Body of pancreas (tissue), 4 donors: ENCODE measurements around the gene RGP1. TPM values are rescaled to one million over a fixed set of nuclear protein-coding genes. Genes with fewer than 3 reads are reported as not detected.

ENCODE experiments used
- ATAC-seq: fragments of 150-250 bp; one replicate; pipeline ENCODE4 v1.9.1; 2016
- DNase-seq, 4 donors: peaks; one replicate each; pipeline ENCODE4 v3.0.0-alpha.2; 2019
- H3K27ac ChIP-seq, 4 donors: fragments of 200-600 bp; sonication (generic); 1 replicate in 3 of 4; 2 replicates in 1 of 4; pipeline versions ENCODE4 v1.5.1 to v1.6.1; 2016 to 2019; ENCODE audit warnings: mild to moderate bottlenecking in 1 of 4, mixed read lengths in 1 of 4, moderate library complexity in 1 of 4
- H3K27me3 ChIP-seq, 2 donors: fragments of 200-600 bp; sonication (generic); one replicate each; pipeline ENCODE4 v1.6.0; 2016; ENCODE audit warnings: mild to moderate bottlenecking in 1 of 2
- H3K36me3 ChIP-seq, 2 donors: fragments of 200-600 bp; sonication (generic); replicated peaks in 1 of 2; 2 replicates each; pipeline ENCODE4 v1.5.1; 2016; ENCODE audit warnings: low read depth in 2 of 2; ENCODE audit not compliant: insufficient read depth in 1 of 2
- H3K4me1 ChIP-seq: fragments of 200-600 bp; sonication (generic); one replicate; pipeline ENCODE4 v1.6.0; 2016
- H3K4me3 ChIP-seq, 2 donors: fragments of 200-600 bp; sonication (generic); 1 replicate in 1 of 2; 2 replicates in 1 of 2; pipeline ENCODE4 v1.5.1; 2016 to 2019
- H3K9me3 ChIP-seq, 3 donors: fragments of 200-600 bp; sonication (generic); 1 replicate in 2 of 3; 2 replicates in 1 of 3; pipeline ENCODE4 v1.5.1; 2016
- CTCF ChIP-seq, 7 experiments: fragments of 450-650 bp in 4 of 7; fragments of 200-600 bp in 3 of 7; sonication (generic) in 3 of 7; IDR thresholded peaks; one replicate each; pipeline ENCODE4 v1.5.1; 2016 to 2019; ENCODE audit warnings: antibody characterized with exemption in 7 of 7
- POLR2A ChIP-seq, 3 donors: fragments of 450-650 bp; IDR thresholded peaks; one replicate each; pipeline ENCODE4 v1.6.1; 2016; ENCODE audit warnings: antibody characterized with exemption in 3 of 3, mild to moderate bottlenecking in 2 of 3
- WGBS, 2 donors: methylation state at CpG; one replicate each; pipeline ENCODE4 v1.1.5; 2017; 5-methylcytosine and 5-hydroxymethylcytosine counted together
- intact Hi-C: fragments of 100-400 bp; cut with DNase I; formaldehyde crosslinking; loops from one replicate; pipeline ENCODE4 v1.15.1; 2023
- total RNA-seq, 2 donors: library from RNA; depleted of rRNA; stranded (reverse); fragments of >200 nt; gene quantifications; one replicate each; pipeline ENCODE4 v1.1.0, GENCODE V29; 2016

The RGP1 gene
- total RNA-seq, 2 donors from 2014 or later, result 15.3 to 18.1 TPM

DNA sequence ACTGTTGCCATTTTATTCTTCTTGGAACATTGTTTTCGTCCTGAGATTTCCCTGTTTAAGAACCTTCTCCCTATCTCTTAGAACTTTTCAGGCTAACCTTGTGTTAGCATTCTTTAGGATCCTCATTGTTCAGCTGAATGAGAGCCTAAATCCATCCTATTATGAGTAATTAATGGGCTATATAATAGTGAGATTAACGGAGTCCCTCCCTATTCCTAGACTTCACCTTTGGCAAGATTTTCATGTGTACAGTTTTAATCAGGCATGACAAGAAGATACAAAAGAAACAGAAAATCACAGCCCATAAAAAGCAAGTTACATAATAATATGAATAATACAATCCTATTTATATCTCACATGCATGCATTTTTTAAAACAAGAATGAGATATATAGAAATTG, 14.1 kb downstream of the RGP1 start:
- intact Hi-C loops, result no loop called here

GRCh38 chr9:35763803-35764202, 14.7 kb downstream of the RGP1 start:
- DNase-seq (no peak), ATAC-seq (no peak)
- intact Hi-C loops, result no loop called here
- H3K36me3 ChIP-seq, result no peaks in the 10 kb centered on the region
- no peak overlapping the region for H3K4me3 ChIP-seq
- H3K9me3 ChIP-seq, result no peaks in the 10 kb centered on the region
- peaks cover 15% of the 10 kb centered on the region for H3K4me1 ChIP-seq
- no peak overlapping the region for H3K27ac ChIP-seq
- no peak for TF ChIP-seq CTCF (IDR thresholded peaks at IDR 0.05)
- TF ChIP-seq POLR2A (IDR thresholded peaks at IDR 0.05), result no peak
- 88 to 93% methylated on average over 1 of the region's 1 CpG for WGBS, 2 donors
- no peaks in the 10 kb centered on the region for H3K27me3 ChIP-seq

More for the DNA sequence above, 14.1 kb downstream of the RGP1 start:
- Histone ChIP-seq H3K4me3 (no peak overlapping the region), H3K27me3 (no peaks in the 10 kb centered on the region), H3K27ac (no peak overlapping the region), H3K9me3 (no peaks in the 10 kb centered on the region), H3K4me1 (peaks cover 19% of the 10 kb centered on the region), H3K36me3 (no peaks in the 10 kb centered on the region)
- DNase-seq (no peak), ATAC-seq (no peak)
- TF ChIP-seq POLR2A (IDR thresholded peaks at IDR 0.05) (no peak), CTCF (IDR thresholded peaks at IDR 0.05) (no peak)
- 71 to 89% methylated on average over 2 of the region's 2 CpGs for WGBS, 2 donors

DNA sequence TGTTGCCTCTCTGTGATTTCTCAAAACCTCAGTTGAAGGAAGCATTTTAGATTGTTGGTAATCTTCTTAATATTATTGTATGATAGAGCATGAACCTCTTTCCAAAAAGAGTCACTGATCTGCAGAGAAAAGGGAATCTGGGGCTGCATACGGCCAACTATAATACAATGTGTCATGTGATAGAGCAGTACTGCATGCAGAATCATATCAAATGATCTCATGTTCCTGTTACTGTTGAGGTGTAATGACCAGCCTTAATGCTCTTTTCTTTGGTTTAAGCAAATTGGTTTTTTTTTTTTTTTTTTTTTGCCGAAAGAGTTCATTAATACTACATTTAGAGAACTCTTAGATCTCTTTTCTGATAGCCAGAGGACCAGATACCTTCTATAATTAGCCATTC, 17.9 kb downstream of the RGP1 start:
- no peak overlapping the region for H3K27ac ChIP-seq
- ATAC-seq (no peak), DNase-seq (no peak)
- WGBS, 2 donors, result 81 to 83% methylated on average over 2 of the region's 2 CpGs
- TF ChIP-seq POLR2A (IDR thresholded peaks at IDR 0.05) (no peak), CTCF (IDR thresholded peaks at IDR 0.05) (no peak)
- no peaks in the 10 kb centered on the region for H3K36me3 ChIP-seq
- no peaks in the 10 kb centered on the region for H3K9me3 ChIP-seq
- H3K27me3 ChIP-seq, result no peaks in the 10 kb centered on the region
- no peak overlapping the region for H3K4me3 ChIP-seq
- H3K4me1 ChIP-seq, result peaks cover 22% of the 10 kb centered on the region
- intact Hi-C loops, result no loop called here

DNA sequence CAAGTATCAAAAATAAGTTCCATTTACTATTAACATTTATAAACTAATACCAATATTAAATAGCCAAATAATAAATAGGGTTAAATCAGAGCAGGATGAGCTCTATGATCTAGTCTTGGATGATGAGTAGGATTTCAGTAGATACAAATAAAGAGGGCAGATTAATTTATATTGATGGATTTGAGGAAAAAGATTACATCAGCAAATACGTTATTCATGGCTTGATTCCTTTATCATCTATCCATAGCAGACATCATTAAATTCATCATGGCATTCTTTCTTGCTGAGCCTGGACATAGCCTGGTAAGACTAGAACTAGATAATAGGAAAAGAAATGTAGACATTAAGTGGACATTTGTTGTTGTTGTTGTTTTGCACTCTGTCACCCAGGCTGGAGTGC, 18.4 kb downstream of the RGP1 start:
- H3K9me3 ChIP-seq, result no peaks in the 10 kb centered on the region
- no peak overlapping the region for H3K4me3 ChIP-seq
- 77 to 100% methylated on average over 1 of the region's 1 CpG for WGBS, 2 donors
- TF ChIP-seq POLR2A (IDR thresholded peaks at IDR 0.05) (no peak), CTCF (IDR thresholded peaks at IDR 0.05) (no peak)
- peaks cover 27% of the 10 kb centered on the region for H3K4me1 ChIP-seq
- no peaks in the 10 kb centered on the region for H3K36me3 ChIP-seq
- DNase-seq (no peak), ATAC-seq (no peak)
- no peak overlapping the region for H3K27ac ChIP-seq
- intact Hi-C loops, result no loop called here
- no peaks in the 10 kb centered on the region for H3K27me3 ChIP-seq

DNA sequence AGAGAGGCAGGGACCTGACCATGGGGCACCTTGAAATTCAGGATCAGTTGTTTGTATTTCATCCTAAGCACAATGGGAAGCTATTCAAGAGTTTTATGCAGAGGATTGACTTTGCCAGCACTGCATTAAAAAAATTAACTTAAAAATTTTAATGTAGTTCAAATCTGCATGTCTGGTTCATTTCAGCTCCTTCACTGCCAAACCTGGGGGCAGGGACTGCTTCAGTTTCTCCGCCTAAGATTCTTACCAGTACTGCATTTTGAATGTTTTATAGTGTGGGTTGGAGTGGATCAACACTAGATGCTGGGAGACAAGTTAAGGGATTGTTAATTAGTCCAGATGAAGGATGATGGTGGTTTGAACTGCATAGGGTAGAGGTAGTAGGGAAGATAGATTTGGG, 20.7 kb downstream of the RGP1 start:
- DNase-seq (no peak), ATAC-seq (no peak)
- intact Hi-C loops, result no loop called here
- WGBS, 2 donors, result 93 to 97% methylated on average over 1 of the region's 1 CpG
- H3K27ac ChIP-seq, result no peak overlapping the region
- no peaks in the 10 kb centered on the region for H3K36me3 ChIP-seq
- H3K27me3 ChIP-seq, result no peaks in the 10 kb centered on the region
- peaks cover 30% of the 10 kb centered on the region for H3K4me1 ChIP-seq
- no peaks in the 10 kb centered on the region for H3K9me3 ChIP-seq
- no peak overlapping the region for H3K4me3 ChIP-seq
- TF ChIP-seq CTCF (IDR thresholded peaks at IDR 0.05) (no peak), POLR2A (IDR thresholded peaks at IDR 0.05) (no peak)
